GM12891 (cell line): ENCODE measurements around the gene FA2H.

Experiments
- POLR2A ChIP-seq: IDR thresholded peaks from 2 replicates; pipeline ENCODE4 v1.6.1; 2011; ENCODE audit warnings: low read depth, low read length, control low read depth
- POLR2AphosphoS5 ChIP-seq: IDR thresholded peaks from 2 replicates; pipeline ENCODE4 v1.6.1; 2011; ENCODE audit warnings: low read depth, low read length, control low read depth
- TAF1 ChIP-seq: IDR thresholded peaks from 2 replicates; pipeline ENCODE4 v1.6.1; 2011; ENCODE audit warnings: low read depth, low read length, control low read depth

DNA sequence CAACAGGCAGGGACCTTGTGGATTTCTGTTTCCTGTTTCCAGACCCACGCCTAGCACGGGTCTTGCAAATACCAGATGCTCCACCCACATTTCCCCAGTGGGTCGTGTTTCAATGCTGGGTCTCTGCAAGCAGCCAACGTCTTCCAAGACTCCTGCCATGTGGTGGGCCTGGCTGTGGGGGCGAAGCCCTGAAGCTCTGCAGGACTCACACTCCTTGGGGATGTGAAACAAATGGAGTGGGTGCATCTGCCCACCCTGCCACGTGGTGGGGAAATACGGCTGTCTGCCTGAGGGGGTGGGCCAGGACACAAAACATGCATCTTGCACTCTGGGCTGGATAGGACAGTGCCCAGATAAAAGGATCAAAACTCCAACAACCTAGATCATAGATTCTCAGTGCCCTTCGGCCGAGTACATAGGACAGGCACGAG, 32.6 kb downstream of the FA2H start:
- TF ChIP-seq POLR2AphosphoS5: no peak
- no peak for TF ChIP-seq TAF1
- TF ChIP-seq POLR2A: no peak
